Neural cell (in vitro differentiated cells): ENCODE measurements around the gene IFRD2.
A peak's percentile ranks its signal among the peaks of the same experiment; 100 is the strongest.

Experiments used
- EZH2 ChIP-seq: fragments of 200-600, 300-800 bp; shearing (Covaris generic), sonication (generic); IDR thresholded peaks from 2 replicates; pipeline ENCODE4 v1.6.1; 2014; ENCODE audit warnings: antibody characterized with exemption, low read length, borderline replicate concordance, mild to moderate bottlenecking; ENCODE audit not compliant: insufficient read depth, poor library complexity, severe bottlenecking
- MXI1 ChIP-seq: fragments of 450-650 bp; conservative IDR thresholded peaks from 2 replicates; pipeline ENCODE4 v1.6.1; 2014; ENCODE audit warnings: antibody characterized with exemption, mild to moderate bottlenecking; ENCODE audit not compliant: poor library complexity, severe bottlenecking
- POLR2AphosphoS5 ChIP-seq: IDR thresholded peaks from 2 replicates; pipeline ENCODE4 v1.6.1; 2012
- REST ChIP-seq: IDR thresholded peaks from 2 replicates; pipeline ENCODE4 v1.6.1; 2012; ENCODE audit warnings: borderline replicate concordance
- TAF1 ChIP-seq: IDR thresholded peaks from 2 replicates; pipeline ENCODE4 v1.6.1; 2012; ENCODE audit warnings: low read depth
- TF ChIP-seq, protein P1 (sequence below): fragments of 450-650 bp; IDR thresholded peaks from 2 replicates; pipeline ENCODE4 v1.5.1; 2014; ENCODE audit warnings: antibody characterized with exemption, mild to moderate bottlenecking, moderate library complexity; ENCODE audit not compliant: poor library complexity, severe bottlenecking

GRCh38 chr3:50324351-50325112 is 32.3 kb upstream of the IFRD2 start:
- TF ChIP-seq, protein P1, sequence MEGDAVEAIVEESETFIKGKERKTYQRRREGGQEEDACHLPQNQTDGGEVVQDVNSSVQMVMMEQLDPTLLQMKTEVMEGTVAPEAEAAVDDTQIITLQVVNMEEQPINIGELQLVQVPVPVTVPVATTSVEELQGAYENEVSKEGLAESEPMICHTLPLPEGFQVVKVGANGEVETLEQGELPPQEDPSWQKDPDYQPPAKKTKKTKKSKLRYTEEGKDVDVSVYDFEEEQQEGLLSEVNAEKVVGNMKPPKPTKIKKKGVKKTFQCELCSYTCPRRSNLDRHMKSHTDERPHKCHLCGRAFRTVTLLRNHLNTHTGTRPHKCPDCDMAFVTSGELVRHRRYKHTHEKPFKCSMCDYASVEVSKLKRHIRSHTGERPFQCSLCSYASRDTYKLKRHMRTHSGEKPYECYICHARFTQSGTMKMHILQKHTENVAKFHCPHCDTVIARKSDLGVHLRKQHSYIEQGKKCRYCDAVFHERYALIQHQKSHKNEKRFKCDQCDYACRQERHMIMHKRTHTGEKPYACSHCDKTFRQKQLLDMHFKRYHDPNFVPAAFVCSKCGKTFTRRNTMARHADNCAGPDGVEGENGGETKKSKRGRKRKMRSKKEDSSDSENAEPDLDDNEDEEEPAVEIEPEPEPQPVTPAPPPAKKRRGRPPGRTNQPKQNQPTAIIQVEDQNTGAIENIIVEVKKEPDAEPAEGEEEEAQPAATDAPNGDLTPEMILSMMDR = peak; percentile 76
- TF ChIP-seq TAF1 (no peak), REST (no peak), MXI1 (peak; percentile 25), EZH2 (no peak), POLR2AphosphoS5 (no peak)
